ENCODE data around the gene TCP1.

TCP1 gene

GRCh38 chr6:159788753-159789376, 537 bp downstream of the TCP1 start:
- H3K9ac ChIP-seq (ENCODE audit: low read length), result peak overlapping the region; percentile 96
- H3K9me3 ChIP-seq (ENCODE audit: control insufficient read depth, low read length), result no peaks in the 10 kb centered on the region
- peak overlapping the region in 1 of 2 experiments; percentile 39 for H2BK12ac ChIP-seq (ENCODE audit: low read length in 2 of 2)
- under 1% methylated on average over 44 of the region's 60 CpGs for WGBS
- peak overlapping the region; percentile 68 to 99 for H3K18ac ChIP-seq (ENCODE audit: low read depth in 1 of 2, low read length in 2 of 2)
- H3K36me3 ChIP-seq (ENCODE audit: control insufficient read depth in 1 of 2, insufficient read depth in 2 of 2, low read depth in 1 of 2, low read length in 2 of 2), result peaks cover 6 to 59% of the 10 kb centered on the region in 2 experiments
- DNase-seq, result peak; percentile 59
- H2AK5ac ChIP-seq (ENCODE audit: low read length, severe bottlenecking), result no peak overlapping the region
- no peak overlapping the region for H2BK120ac ChIP-seq (ENCODE audit: low read depth, low read length)
- H3K4me2 ChIP-seq (ENCODE audit: low read length, poor library complexity, severe bottlenecking), result peak overlapping the region; percentile 97
- peak overlapping the region; percentile 91 for H4K91ac ChIP-seq (ENCODE audit: low read length)
- peak overlapping the region; percentile 89 for H2BK15ac ChIP-seq (ENCODE audit: low read depth, poor library complexity, severe bottlenecking)
- peak overlapping the region; percentile 89 for H2BK5ac ChIP-seq (ENCODE audit: low read depth, low read length, poor library complexity, severe bottlenecking)
- peaks cover 12% of the 10 kb centered on the region for H3K4me1 ChIP-seq (ENCODE audit: control insufficient read depth, insufficient read depth, low read depth, low read length)
- peak overlapping the region; percentile 81 to 96 for H3K4ac ChIP-seq (ENCODE audit: low read depth in 1 of 2, low read length in 2 of 2)
- H3K27me3 ChIP-seq (ENCODE audit: control insufficient read depth in 1 of 2, insufficient read depth in 1 of 2, low read length in 2 of 2), result no peaks in the 10 kb centered on the region
- H3K4me3 ChIP-seq (ENCODE audit: insufficient read depth in 1 of 2, low read depth in 1 of 2, low read length in 2 of 2), result peak overlapping the region; percentile 99
- peak overlapping the region; percentile 60 to 99 for H3K23ac ChIP-seq (ENCODE audit: low read length in 2 of 2)
- peak overlapping the region; percentile 68 to 100 for H3K14ac ChIP-seq (ENCODE audit: low read length in 2 of 2)
- peaks cover 5% of the 10 kb centered on the region for H3K79me1 ChIP-seq (replicated peaks; ENCODE audit: low read length, poor library complexity, severe bottlenecking)
- H4K8ac ChIP-seq (ENCODE audit: low read length), result peak overlapping the region; percentile 98
- H3K27ac ChIP-seq (ENCODE audit: low read length, poor library complexity, severe bottlenecking), result peak overlapping the region; percentile 91
- peak overlapping the region; percentile 95 for H2AFZ ChIP-seq (ENCODE audit: low read depth, low read length)

GRCh38 chr6:159788276-159788675, 1.1 kb downstream of the TCP1 start:
- peaks cover 5% of the 10 kb centered on the region for H3K79me1 ChIP-seq (replicated peaks; ENCODE audit: low read length, poor library complexity, severe bottlenecking)
- H3K27ac ChIP-seq (ENCODE audit: low read length, poor library complexity, severe bottlenecking), result peak overlapping the region; percentile 38
- H2BK120ac ChIP-seq (ENCODE audit: low read depth, low read length), result no peak overlapping the region
- no peak overlapping the region for H4K8ac ChIP-seq (ENCODE audit: low read length)
- H3K4me3 ChIP-seq (ENCODE audit: insufficient read depth in 1 of 2, low read depth in 1 of 2, low read length in 2 of 2), result peak overlapping the region; percentile 99
- H2BK12ac ChIP-seq (ENCODE audit: low read length in 2 of 2), result no peak overlapping the region
- H3K14ac ChIP-seq (ENCODE audit: low read length in 2 of 2), result no peak overlapping the region
- no peak overlapping the region for H3K4ac ChIP-seq (ENCODE audit: low read depth in 1 of 2, low read length in 2 of 2)
- no peak overlapping the region for H3K18ac ChIP-seq (ENCODE audit: low read depth in 1 of 2, low read length in 2 of 2)
- no peaks in the 10 kb centered on the region for H3K27me3 ChIP-seq (ENCODE audit: control insufficient read depth in 1 of 2, insufficient read depth in 1 of 2, low read length in 2 of 2)
- no peak overlapping the region for H2BK5ac ChIP-seq (ENCODE audit: low read depth, low read length, poor library complexity, severe bottlenecking)
- DNase-seq, result no peak
- no peak overlapping the region for H2AK5ac ChIP-seq (ENCODE audit: low read length, severe bottlenecking)
- H3K36me3 ChIP-seq (ENCODE audit: control insufficient read depth in 1 of 2, insufficient read depth in 2 of 2, low read depth in 1 of 2, low read length in 2 of 2), result peaks cover 9 to 61% of the 10 kb centered on the region in 2 experiments
- peaks cover 12% of the 10 kb centered on the region for H3K4me1 ChIP-seq (ENCODE audit: control insufficient read depth, insufficient read depth, low read depth, low read length)
- peak overlapping the region in 1 of 2 experiments; percentile 60 for H3K23ac ChIP-seq (ENCODE audit: low read length in 2 of 2)
- no peaks in the 10 kb centered on the region for H3K9me3 ChIP-seq (ENCODE audit: control insufficient read depth, low read length)
- H4K91ac ChIP-seq (ENCODE audit: low read length), result no peak overlapping the region
- H2AFZ ChIP-seq (ENCODE audit: low read depth, low read length), result no peak overlapping the region
- peak overlapping the region; percentile 97 for H3K4me2 ChIP-seq (ENCODE audit: low read length, poor library complexity, severe bottlenecking)
- H3K9ac ChIP-seq (ENCODE audit: low read length), result peak overlapping the region; percentile 96
- no peak overlapping the region for H2BK15ac ChIP-seq (ENCODE audit: low read depth, poor library complexity, severe bottlenecking)
- 62% methylated on average over 11 of the region's 15 CpGs for WGBS

GRCh38 chr6:159778542-159779103, 10.8 kb downstream of the TCP1 start:
- no peak overlapping the region for H3K4me3 ChIP-seq (ENCODE audit: insufficient read depth in 1 of 2, low read depth in 1 of 2, low read length in 2 of 2)
- H2BK15ac ChIP-seq (ENCODE audit: low read depth, poor library complexity, severe bottlenecking), result no peak overlapping the region
- H3K23ac ChIP-seq (ENCODE audit: low read length in 2 of 2), result no peak overlapping the region
- H2BK12ac ChIP-seq (ENCODE audit: low read length in 2 of 2), result no peak overlapping the region
- DNase-seq, result no peak
- H4K8ac ChIP-seq (ENCODE audit: low read length), result no peak overlapping the region
- no peak overlapping the region for H3K27ac ChIP-seq (ENCODE audit: low read length, poor library complexity, severe bottlenecking)
- H3K9ac ChIP-seq (ENCODE audit: low read length), result no peak overlapping the region
- H3K36me3 ChIP-seq (ENCODE audit: control insufficient read depth in 1 of 2, insufficient read depth in 2 of 2, low read depth in 1 of 2, low read length in 2 of 2), result peaks cover 24 to 99% of the 10 kb centered on the region in 2 experiments
- no peaks in the 10 kb centered on the region for H3K4me1 ChIP-seq (ENCODE audit: control insufficient read depth, insufficient read depth, low read depth, low read length)
- no peak overlapping the region for H3K14ac ChIP-seq (ENCODE audit: low read length in 2 of 2)
- H3K79me1 ChIP-seq (replicated peaks; ENCODE audit: low read length, poor library complexity, severe bottlenecking), result peaks cover 3% of the 10 kb centered on the region
- no peak overlapping the region for H3K4ac ChIP-seq (ENCODE audit: low read depth in 1 of 2, low read length in 2 of 2)
- H3K9me3 ChIP-seq (ENCODE audit: control insufficient read depth, low read length), result no peaks in the 10 kb centered on the region
- no peak overlapping the region for H4K91ac ChIP-seq (ENCODE audit: low read length)
- no peak overlapping the region for H3K4me2 ChIP-seq (ENCODE audit: low read length, poor library complexity, severe bottlenecking)
- H3K18ac ChIP-seq (ENCODE audit: low read depth in 1 of 2, low read length in 2 of 2), result no peak overlapping the region
- no peak overlapping the region for H2AFZ ChIP-seq (ENCODE audit: low read depth, low read length)
- no peaks in the 10 kb centered on the region for H3K27me3 ChIP-seq (ENCODE audit: control insufficient read depth in 1 of 2, insufficient read depth in 1 of 2, low read length in 2 of 2)
- no peak overlapping the region for H2BK120ac ChIP-seq (ENCODE audit: low read depth, low read length)
- WGBS, result 95% methylated on average over 2 of the region's 3 CpGs
- H2BK5ac ChIP-seq (ENCODE audit: low read depth, low read length, poor library complexity, severe bottlenecking), result no peak overlapping the region
- no peak overlapping the region for H2AK5ac ChIP-seq (ENCODE audit: low read length, severe bottlenecking)

GRCh38 chr6:159778131-159778530, 11.3 kb downstream of the TCP1 start:
- Histone ChIP-seq H3K9me3 (ENCODE audit: control insufficient read depth, low read length) (no peaks in the 10 kb centered on the region), H4K8ac (ENCODE audit: low read length) (no peak overlapping the region), H3K27me3 (ENCODE audit: control insufficient read depth in 1 of 2, insufficient read depth in 1 of 2, low read length in 2 of 2) (no peaks in the 10 kb centered on the region), H2BK15ac (ENCODE audit: low read depth, poor library complexity, severe bottlenecking) (no peak overlapping the region), H3K79me1 (replicated peaks; ENCODE audit: low read length, poor library complexity, severe bottlenecking) (peaks cover 3% of the 10 kb centered on the region), H3K4me3 (ENCODE audit: insufficient read depth in 1 of 2, low read depth in 1 of 2, low read length in 2 of 2) (no peak overlapping the region), H3K9ac (ENCODE audit: low read length) (no peak overlapping the region), H4K91ac (ENCODE audit: low read length) (no peak overlapping the region), H3K4ac (ENCODE audit: low read depth in 1 of 2, low read length in 2 of 2) (no peak overlapping the region), H3K4me1 (ENCODE audit: control insufficient read depth, insufficient read depth, low read depth, low read length) (no peaks in the 10 kb centered on the region), H3K4me2 (ENCODE audit: low read length, poor library complexity, severe bottlenecking) (no peak overlapping the region), H3K18ac (ENCODE audit: low read depth in 1 of 2, low read length in 2 of 2) (no peak overlapping the region), H2BK12ac (ENCODE audit: low read length in 2 of 2) (no peak overlapping the region), H2AFZ (ENCODE audit: low read depth, low read length) (no peak overlapping the region), H3K14ac (ENCODE audit: low read length in 2 of 2) (no peak overlapping the region), H2AK5ac (ENCODE audit: low read length, severe bottlenecking) (no peak overlapping the region), H2BK120ac (ENCODE audit: low read depth, low read length) (no peak overlapping the region), H3K27ac (ENCODE audit: low read length, poor library complexity, severe bottlenecking) (no peak overlapping the region), H2BK5ac (ENCODE audit: low read depth, low read length, poor library complexity, severe bottlenecking) (no peak overlapping the region), H3K23ac (ENCODE audit: low read length in 2 of 2) (no peak overlapping the region), H3K36me3 (ENCODE audit: control insufficient read depth in 1 of 2, insufficient read depth in 2 of 2, low read depth in 1 of 2, low read length in 2 of 2) (peaks cover 20 to 99% of the 10 kb centered on the region in 2 experiments)
- 100% methylated on average over 1 of the region's 1 CpG for WGBS
- DNase-seq, result no peak

Measured in mesenchymal stem cell (in vitro differentiated cells and primary cell).